GM23338 (cell line): Measurements from ENCODE around the gene ASS1. TPM values are rescaled to one million over a fixed set of nuclear protein-coding genes. Genes with fewer than 3 reads are reported as not detected.

Source experiments
- ATAC-seq: fragments of 200-7000 bp; cut with Tn5 transposase; 3 replicates; pipeline ENCODE4 v1.9.1; 2020
- DNase-seq: peaks from one replicate; pipeline ENCODE4 v3.0.0-alpha.2; 2015; ENCODE audit warnings: low spot score
- H2AFZ ChIP-seq: fragments of 200-600 bp; sonication (generic); 2 replicates; pipeline ENCODE4 v1.8.0; 2016; ENCODE audit warnings: antibody characterized with exemption, mild to moderate bottlenecking, moderate library complexity
- H3F3A ChIP-seq: fragments of 200-600 bp; sonication (generic); replicated peaks from 2 replicates; pipeline ENCODE4 v1.8.0; 2017; ENCODE audit warnings: antibody characterized with exemption, mixed run types, low read depth
- H3K27ac ChIP-seq: fragments of 200-600 bp; sonication (generic); 2 replicates; pipeline ENCODE4 v1.6.1; 2016; ENCODE audit warnings: low read depth
- H3K27me3 ChIP-seq: fragments of 200-600 bp; sonication (generic); 2 replicates; pipeline ENCODE4 v1.8.0; 2016; ENCODE audit warnings: mild to moderate bottlenecking, mixed run types, moderate library complexity; ENCODE audit not compliant: insufficient read depth
- H3K36me3 ChIP-seq: fragments of 200-600 bp; sonication (generic); 2 replicates; pipeline ENCODE4 v1.8.0; 2016; ENCODE audit warnings: mild to moderate bottlenecking; ENCODE audit not compliant: insufficient read depth
- H3K4me1 ChIP-seq: fragments of 200-600 bp; sonication (generic); 2 replicates; pipeline ENCODE4 v1.8.0; 2016; ENCODE audit warnings: mild to moderate bottlenecking, moderate library complexity; ENCODE audit not compliant: insufficient read depth
- H3K4me2 ChIP-seq: fragments of 200-600 bp; sonication (generic); 2 replicates; pipeline ENCODE4 v1.7.1; 2017; ENCODE audit warnings: mixed run types
- H3K4me3 ChIP-seq: fragments of 200-600 bp; sonication (generic); 2 replicates; pipeline ENCODE4 v1.6.1; 2016; ENCODE audit warnings: mixed run types
- H3K79me2 ChIP-seq: fragments of 200-600 bp; sonication (generic); replicated peaks from 2 replicates; pipeline ENCODE4 v1.8.0; 2017; ENCODE audit warnings: mild to moderate bottlenecking; ENCODE audit not compliant: insufficient read depth
- H3K9me2 ChIP-seq: fragments of 200-600 bp; sonication (generic); 2 replicates; pipeline ENCODE4 v1.8.0; 2017; ENCODE audit not compliant: insufficient read depth
- H4K20me1 ChIP-seq: fragments of 200-600 bp; sonication (generic); replicated peaks from 2 replicates; pipeline ENCODE4 v1.8.0; 2017; ENCODE audit warnings: mild to moderate bottlenecking; ENCODE audit not compliant: insufficient read depth
- H3K27ac Mint-ChIP-seq: 2 replicates; pipeline ENCODE4 v1.8.0; 2020; ENCODE audit warnings: inconsistent platforms, mild to moderate bottlenecking, moderate library complexity, mixed read lengths
- H3K27me3 Mint-ChIP-seq: 3 replicates; pipeline ENCODE4 v1.8.0; 2022; ENCODE audit warnings: low read depth, mild to moderate bottlenecking, moderate library complexity, mixed read lengths, inconsistent platforms; ENCODE audit not compliant: insufficient read depth, poor library complexity
- H3K36me3 Mint-ChIP-seq: 3 replicates; pipeline ENCODE4 v1.8.0; 2021; ENCODE audit warnings: low read depth, mild to moderate bottlenecking, inconsistent platforms, moderate library complexity, mixed read lengths
- H3K4me1 Mint-ChIP-seq: 3 replicates; pipeline ENCODE4 v1.8.0; 2020; ENCODE audit warnings: mild to moderate bottlenecking, inconsistent platforms, mixed read lengths
- H3K4me3 Mint-ChIP-seq: 3 replicates; pipeline ENCODE4 v1.8.0; 2021; ENCODE audit warnings: moderate library complexity, mild to moderate bottlenecking, inconsistent platforms, mixed read lengths
- H3K9me3 Mint-ChIP-seq: 3 replicates; pipeline ENCODE4 v1.8.0; 2020; ENCODE audit warnings: moderate library complexity, mild to moderate bottlenecking, inconsistent platforms, mixed read lengths
- CREB1 ChIP-seq: fragments of 250-450 bp; sonication (Bioruptor Pico); IDR thresholded peaks from 2 replicates; pipeline ENCODE4 v1.5.0; 2020; ENCODE audit warnings: low read depth, mild to moderate bottlenecking, moderate library complexity
- CTCF ChIP-seq, 2 experiments: fragments of 200-600 bp in 1 of 2; sonication (generic) in 1 of 2; conservative IDR thresholded peaks; 2 replicates each; pipeline versions ENCODE4 v1.5.1 to v1.6.1; 2016 to 2017; ENCODE audit warnings: antibody characterized with exemption in 2 of 2, low read depth in 2 of 2, mild to moderate bottlenecking in 2 of 2, moderate library complexity in 1 of 2
- ETS1 ChIP-seq: IDR thresholded peaks from 2 replicates; pipeline ENCODE4 v1.6.1; 2016; ENCODE audit warnings: antibody characterized with exemption
- EZH2 ChIP-seq: fragments of 200-600 bp; sonication (generic); IDR thresholded peaks from one replicate; pipeline ENCODE4 v1.8.0; 2017; ENCODE audit warnings: antibody characterized with exemption, mild to moderate bottlenecking, low read depth; ENCODE audit not compliant: unreplicated experiment
- EZH2phosphoT487 ChIP-seq: fragments of 200-600 bp; sonication (generic); IDR thresholded peaks from one replicate; pipeline ENCODE4 v1.8.1; 2018; ENCODE audit warnings: antibody characterized with exemption; ENCODE audit not compliant: unreplicated experiment
- JUNB ChIP-seq: IDR thresholded peaks from one replicate; pipeline ENCODE4 v1.6.1; 2016; ENCODE audit warnings: antibody characterized with exemption; ENCODE audit not compliant: unreplicated experiment
- NANOG ChIP-seq: IDR thresholded peaks from 2 replicates; pipeline ENCODE4 v1.6.1; 2016; ENCODE audit warnings: antibody characterized with exemption, borderline replicate concordance
- POLR2AphosphoS5 ChIP-seq: IDR thresholded peaks from 2 replicates; pipeline ENCODE4 v1.6.1; 2016; ENCODE audit warnings: antibody characterized with exemption, low read depth
- REST ChIP-seq: IDR thresholded peaks from one replicate; pipeline ENCODE4 v1.6.1; 2018; ENCODE audit warnings: antibody characterized with exemption; ENCODE audit not compliant: unreplicated experiment
- STAT1 ChIP-seq: IDR thresholded peaks from one replicate; pipeline ENCODE4 v1.6.1; 2016; ENCODE audit warnings: antibody characterized with exemption; ENCODE audit not compliant: unreplicated experiment
- ZNF114 ChIP-seq: fragments of 250-450 bp; sonication (Bioruptor Pico); IDR thresholded peaks from 2 replicates; pipeline ENCODE4 v1.5.0; 2020; ENCODE audit warnings: mild to moderate bottlenecking, moderate library complexity
- ZNF331 ChIP-seq: fragments of 250-450 bp; sonication (Bioruptor Pico); IDR thresholded peaks from 2 replicates; pipeline ENCODE4 v1.5.0; 2020; ENCODE audit warnings: low read depth, mild to moderate bottlenecking, moderate library complexity
- ZNF462 ChIP-seq: fragments of 250-450 bp; sonication (Bioruptor Pico); IDR thresholded peaks from 2 replicates; pipeline ENCODE4 v1.5.0; 2020; ENCODE audit warnings: mild to moderate bottlenecking, moderate library complexity
- polyA plus RNA-seq: library from polyadenylated mRNA; unstranded; fragments of >200 nt; fragmentation: Nextera tagmentation; extraction: Ambion mirVana; gene quantifications from 2 replicates; pipeline ENCODE4 v1.2.1, GENCODE V29; 2016
- total RNA-seq: library from RNA; depleted of rRNA; stranded (reverse); fragments of >200 nt; shearing (Covaris generic); gene quantifications from 2 replicates; pipeline ENCODE4 v1.2.3, GENCODE V29; 2014

ASS1 gene
- total and polyA plus RNA-seq, 2 experiments from 2014 or later = 65.8 to 103 TPM

- H3K9me3 Mint-ChIP-seq = no peaks in the 10 kb centered on the region
- H3F3A ChIP-seq = no peaks in the 10 kb centered on the region
- no peaks in the 10 kb centered on the region for H3K27me3 ChIP-seq
- H3K4me1 ChIP-seq = no peaks in the 10 kb centered on the region
- H3K36me3 ChIP-seq = no peaks in the 10 kb centered on the region
- no peaks in the 10 kb centered on the region for H4K20me1 ChIP-seq
- no peak overlapping the region for H2AFZ ChIP-seq
- H3K4me3 ChIP-seq = no peak overlapping the region
- DNase-seq (no peak), ATAC-seq (no peak)
- peaks cover 8% of the 10 kb centered on the region; the same call in 1 of the 3 replicates for H3K36me3 Mint-ChIP-seq
- peaks cover 2% of the 10 kb centered on the region for H3K27me3 Mint-ChIP-seq
- H3K4me1 Mint-ChIP-seq = no peaks in the 10 kb centered on the region
- TF ChIP-seq EZH2phosphoT487 (no peak), CREB1 (no peak), POLR2AphosphoS5 (no peak), ETS1 (no peak), CTCF (conservative IDR thresholded peaks at IDR 0.05; ENCODE audit: low read depth in 2 of 2) (no peak), EZH2 (no peak), ZNF462 (CRISPR knock-in tag) (no peak), STAT1 (no peak), JUNB (no peak), NANOG (no peak), REST (no peak), ZNF114 (no peak), ZNF331 (CRISPR knock-in tag) (no peak)
- no peaks in the 10 kb centered on the region for H3K79me2 ChIP-seq
- H3K27ac Mint-ChIP-seq = no peak overlapping the region
- H3K4me2 ChIP-seq = no peak overlapping the region
- H3K27ac ChIP-seq = no peak overlapping the region
- no peak overlapping the region for H3K4me3 Mint-ChIP-seq
- H3K9me2 ChIP-seq = no peaks in the 10 kb centered on the region
Observed at GRCh38 chr9:130398487-130399240, 46.1 kb upstream of the ASS1 start.
